Measurements from ENCODE around the gene NME7. TPM values are rescaled to one million over a fixed set of nuclear protein-coding genes. Genes with fewer than 3 reads are reported as not detected.

NME7 gene
- polyA plus RNA-seq, 1 of the 3 experiments (the other 2 are of a cell fraction) = 13.7 TPM

DNA sequence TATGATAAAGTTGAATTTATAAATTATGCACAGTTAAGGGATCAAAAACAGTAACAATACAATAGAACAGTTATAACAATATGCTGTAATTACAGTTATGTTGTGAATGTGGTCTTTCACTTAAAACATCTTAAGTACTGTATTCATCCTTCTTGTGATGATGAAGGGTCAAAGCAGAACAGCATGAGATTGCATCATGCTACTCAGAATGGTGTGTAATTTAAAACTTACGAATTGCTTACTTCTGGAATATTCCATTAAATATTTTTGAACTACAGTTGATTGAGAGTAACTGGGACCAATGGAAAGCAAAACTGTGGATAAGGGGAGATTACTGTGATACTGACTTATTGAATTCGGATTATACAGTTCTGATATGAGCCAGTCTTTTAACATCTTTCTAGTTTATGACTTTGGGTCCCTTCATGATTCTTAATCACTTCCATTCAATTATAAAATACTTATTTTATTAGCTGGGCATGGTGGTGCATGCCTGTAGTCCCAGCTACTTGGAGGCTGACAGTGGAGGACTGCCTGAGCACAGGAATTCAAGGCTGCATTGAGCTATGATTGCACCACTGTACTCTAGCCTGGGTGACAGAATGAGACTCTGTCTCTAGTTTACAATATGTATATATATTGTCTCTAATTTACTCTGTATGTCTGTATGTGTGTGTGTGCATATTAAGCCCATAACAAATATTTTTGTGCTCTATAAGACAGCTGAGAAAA lies 217.9 kb downstream of the NME7 start:
- Histone ChIP-seq H3K27me3 (ENCODE audit: insufficient read depth) (no peaks in the 10 kb centered on the region), H3K36me3 (replicated peaks in 1 of 2; ENCODE audit: control insufficient read depth in 1 of 2, insufficient read depth in 2 of 2, low read length in 1 of 2) (peaks cover 3 to 4% of the 10 kb centered on the region in 2 experiments), H3K9ac (no peak overlapping the region), H3K4me1 (ENCODE audit: control insufficient read depth in 1 of 2, insufficient read depth in 2 of 2, low read depth in 1 of 2, low read length in 1 of 2) (no peaks in the 10 kb centered on the region), H2AFZ (ENCODE audit: low read depth) (no peak overlapping the region), H3K4me2 (no peak overlapping the region), H3K9me2 (no peaks in the 10 kb centered on the region), H3K4me3 (ENCODE audit: low read depth in 2 of 2, low read length in 1 of 2) (no peak overlapping the region), H3K27ac (ENCODE audit: low read depth in 2 of 2, low read length in 1 of 2) (no peak overlapping the region), H4K20me1 (ENCODE audit: insufficient read depth) (no peaks in the 10 kb centered on the region), H3K9me3 (no peaks in the 10 kb centered on the region), H3K79me2 (ENCODE audit: insufficient read depth) (no peaks in the 10 kb centered on the region), H3F3A (replicated peaks; ENCODE audit: insufficient read depth) (no peaks in the 10 kb centered on the region)
- ChIA-PET POLR2A (no interaction called here), CTCF (interaction anchor here (0.9 kb wide), 1 partner anchor 15 kb away, joined by 3 read pairs; no protein-coding TSS in a partner anchor)
- no peak for DNase-seq
- WGBS (ENCODE audit: low lambda C conversion rate) = 93% methylated on average over 2 of the region's 2 CpGs
- TF ChIP-seq, protein P1, sequence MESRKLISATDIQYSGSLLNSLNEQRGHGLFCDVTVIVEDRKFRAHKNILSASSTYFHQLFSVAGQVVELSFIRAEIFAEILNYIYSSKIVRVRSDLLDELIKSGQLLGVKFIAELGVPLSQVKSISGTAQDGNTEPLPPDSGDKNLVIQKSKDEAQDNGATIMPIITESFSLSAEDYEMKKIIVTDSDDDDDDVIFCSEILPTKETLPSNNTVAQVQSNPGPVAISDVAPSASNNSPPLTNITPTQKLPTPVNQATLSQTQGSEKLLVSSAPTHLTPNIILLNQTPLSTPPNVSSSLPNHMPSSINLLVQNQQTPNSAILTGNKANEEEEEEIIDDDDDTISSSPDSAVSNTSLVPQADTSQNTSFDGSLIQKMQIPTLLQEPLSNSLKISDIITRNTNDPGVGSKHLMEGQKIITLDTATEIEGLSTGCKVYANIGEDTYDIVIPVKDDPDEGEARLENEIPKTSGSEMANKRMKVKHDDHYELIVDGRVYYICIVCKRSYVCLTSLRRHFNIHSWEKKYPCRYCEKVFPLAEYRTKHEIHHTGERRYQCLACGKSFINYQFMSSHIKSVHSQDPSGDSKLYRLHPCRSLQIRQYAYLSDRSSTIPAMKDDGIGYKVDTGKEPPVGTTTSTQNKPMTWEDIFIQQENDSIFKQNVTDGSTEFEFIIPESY (IDR thresholded peaks at IDR 0.05; ENCODE audit: borderline replicate concordance, low read depth) = no peak
- TF ChIP-seq, protein P2, sequence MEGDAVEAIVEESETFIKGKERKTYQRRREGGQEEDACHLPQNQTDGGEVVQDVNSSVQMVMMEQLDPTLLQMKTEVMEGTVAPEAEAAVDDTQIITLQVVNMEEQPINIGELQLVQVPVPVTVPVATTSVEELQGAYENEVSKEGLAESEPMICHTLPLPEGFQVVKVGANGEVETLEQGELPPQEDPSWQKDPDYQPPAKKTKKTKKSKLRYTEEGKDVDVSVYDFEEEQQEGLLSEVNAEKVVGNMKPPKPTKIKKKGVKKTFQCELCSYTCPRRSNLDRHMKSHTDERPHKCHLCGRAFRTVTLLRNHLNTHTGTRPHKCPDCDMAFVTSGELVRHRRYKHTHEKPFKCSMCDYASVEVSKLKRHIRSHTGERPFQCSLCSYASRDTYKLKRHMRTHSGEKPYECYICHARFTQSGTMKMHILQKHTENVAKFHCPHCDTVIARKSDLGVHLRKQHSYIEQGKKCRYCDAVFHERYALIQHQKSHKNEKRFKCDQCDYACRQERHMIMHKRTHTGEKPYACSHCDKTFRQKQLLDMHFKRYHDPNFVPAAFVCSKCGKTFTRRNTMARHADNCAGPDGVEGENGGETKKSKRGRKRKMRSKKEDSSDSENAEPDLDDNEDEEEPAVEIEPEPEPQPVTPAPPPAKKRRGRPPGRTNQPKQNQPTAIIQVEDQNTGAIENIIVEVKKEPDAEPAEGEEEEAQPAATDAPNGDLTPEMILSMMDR (IDR thresholded peaks at IDR 0.05) = no peak
- TF ChIP-seq TCF12 (IDR thresholded peaks at IDR 0.05) (no peak), TEAD4 (IDR thresholded peaks at IDR 0.05; ENCODE audit: borderline replicate concordance, insufficient read depth) (no peak), EP300 (IDR thresholded peaks at IDR 0.05; ENCODE audit: borderline replicate concordance in 1 of 2, low read depth in 1 of 2, low read length in 1 of 2) (no peak), NFIC (IDR thresholded peaks at IDR 0.05; ENCODE audit: borderline replicate concordance) (no peak)

DNA sequence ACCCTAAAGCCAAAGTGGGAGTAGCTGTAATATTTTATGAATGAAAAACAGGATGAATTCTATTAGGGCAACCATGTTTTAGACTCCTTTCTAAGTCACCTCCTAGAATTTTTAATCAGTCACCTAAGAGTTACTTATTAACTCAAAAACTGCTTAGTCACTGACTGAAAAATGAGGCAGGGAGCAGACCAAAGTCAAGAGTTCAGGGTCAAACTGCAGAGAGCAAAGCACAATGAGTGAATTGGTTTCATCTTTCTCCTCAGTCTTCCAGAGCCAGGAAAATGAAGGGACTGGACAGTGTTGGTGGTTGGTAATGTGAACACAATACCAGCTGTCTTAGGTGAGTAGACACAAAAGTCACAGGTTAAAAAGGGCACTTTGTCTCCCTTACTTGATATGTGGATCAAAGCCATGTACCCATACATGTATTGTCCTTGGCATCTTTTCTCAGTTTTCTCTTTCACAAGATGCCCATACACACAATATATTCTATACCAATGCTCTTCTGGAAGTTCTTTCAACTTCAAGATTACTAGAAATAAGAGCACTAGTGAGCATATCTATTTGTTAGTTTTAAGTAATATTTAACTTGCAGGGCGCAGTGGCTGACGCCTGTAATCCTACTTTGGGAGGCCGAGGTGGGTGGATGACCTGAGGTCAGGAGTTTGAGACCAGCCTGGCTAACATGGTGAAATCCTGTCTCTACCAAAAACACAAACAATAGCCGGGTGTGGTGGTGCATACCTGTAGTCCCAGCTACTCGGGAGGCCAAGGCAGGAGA lies 218.9 kb downstream of the NME7 start:
- H3K9me3 ChIP-seq = no peaks in the 10 kb centered on the region
- no peaks in the 10 kb centered on the region for H3K4me1 ChIP-seq (ENCODE audit: control insufficient read depth in 1 of 2, insufficient read depth in 2 of 2, low read depth in 1 of 2, low read length in 1 of 2)
- POLR2A ChIA-PET = no interaction called here
- no peaks in the 10 kb centered on the region for H3K9me2 ChIP-seq
- H3K36me3 ChIP-seq (replicated peaks in 1 of 2; ENCODE audit: control insufficient read depth in 1 of 2, insufficient read depth in 2 of 2, low read length in 1 of 2) = peaks cover 0 to 4% of the 10 kb centered on the region in 2 experiments
- H3K4me2 ChIP-seq = no peak overlapping the region
- 88% methylated on average over 5 of the region's 5 CpGs for WGBS (ENCODE audit: low lambda C conversion rate)
- no peak overlapping the region for H2AFZ ChIP-seq (ENCODE audit: low read depth)
- H4K20me1 ChIP-seq (ENCODE audit: insufficient read depth) = no peaks in the 10 kb centered on the region
- H3K27me3 ChIP-seq (ENCODE audit: insufficient read depth) = no peaks in the 10 kb centered on the region
- H3F3A ChIP-seq (replicated peaks; ENCODE audit: insufficient read depth) = no peaks in the 10 kb centered on the region
- H3K4me3 ChIP-seq (ENCODE audit: low read depth in 2 of 2, low read length in 1 of 2) = no peak overlapping the region
- DNase-seq = no peak
- no peak overlapping the region for H3K9ac ChIP-seq
- no peaks in the 10 kb centered on the region for H3K79me2 ChIP-seq (ENCODE audit: insufficient read depth)
- no peak overlapping the region for H3K27ac ChIP-seq (ENCODE audit: low read depth in 2 of 2, low read length in 1 of 2)
- CTCF ChIA-PET = no interaction called here
- TF ChIP-seq RAD21 (IDR thresholded peaks at IDR 0.05; ENCODE audit: low read length) = no peak
- TF ChIP-seq NFIC (IDR thresholded peaks at IDR 0.05; ENCODE audit: borderline replicate concordance) = no peak
- no peak for TF ChIP-seq FOSL2 (IDR thresholded peaks at IDR 0.05; ENCODE audit: borderline replicate concordance, low read depth)
- TF ChIP-seq TEAD4 (IDR thresholded peaks at IDR 0.05; ENCODE audit: borderline replicate concordance, insufficient read depth) = no peak
- TF ChIP-seq, protein P3, sequence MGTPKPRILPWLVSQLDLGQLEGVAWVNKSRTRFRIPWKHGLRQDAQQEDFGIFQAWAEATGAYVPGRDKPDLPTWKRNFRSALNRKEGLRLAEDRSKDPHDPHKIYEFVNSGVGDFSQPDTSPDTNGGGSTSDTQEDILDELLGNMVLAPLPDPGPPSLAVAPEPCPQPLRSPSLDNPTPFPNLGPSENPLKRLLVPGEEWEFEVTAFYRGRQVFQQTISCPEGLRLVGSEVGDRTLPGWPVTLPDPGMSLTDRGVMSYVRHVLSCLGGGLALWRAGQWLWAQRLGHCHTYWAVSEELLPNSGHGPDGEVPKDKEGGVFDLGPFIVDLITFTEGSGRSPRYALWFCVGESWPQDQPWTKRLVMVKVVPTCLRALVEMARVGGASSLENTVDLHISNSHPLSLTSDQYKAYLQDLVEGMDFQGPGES (IDR thresholded peaks at IDR 0.05; ENCODE audit: low read depth, low read length) = no peak
- TF ChIP-seq, protein P2 (IDR thresholded peaks at IDR 0.05) = no peak
- no peak for TF ChIP-seq MXI1 (IDR thresholded peaks at IDR 0.05; ENCODE audit: low read depth, low read length)
- TF ChIP-seq CHD2 (IDR thresholded peaks at IDR 0.05; ENCODE audit: low read length, partially characterized antibody) = no peak
- no peak for TF ChIP-seq RFX5 (IDR thresholded peaks at IDR 0.05; ENCODE audit: low read length)
- TF ChIP-seq, protein P1 (IDR thresholded peaks at IDR 0.05; ENCODE audit: borderline replicate concordance, low read depth) = no peak

Measured in SK-N-SH (cell line).